GM12872 (cell line): ENCODE data around the gene SYCP2L.

Source experiments
- TF ChIP-seq, protein P1 (sequence below): IDR thresholded peaks from 3 replicates; pipeline ENCODE4 v1.5.1; 2011; ENCODE audit warnings: low read depth, mild to moderate bottlenecking, low read length, moderate library complexity; ENCODE audit not compliant: insufficient read depth

Gene SYCP2L

GRCh38 chr6:10883312-10884244 lies 3.3 kb upstream of the SYCP2L start:
- TF ChIP-seq, protein P1, sequence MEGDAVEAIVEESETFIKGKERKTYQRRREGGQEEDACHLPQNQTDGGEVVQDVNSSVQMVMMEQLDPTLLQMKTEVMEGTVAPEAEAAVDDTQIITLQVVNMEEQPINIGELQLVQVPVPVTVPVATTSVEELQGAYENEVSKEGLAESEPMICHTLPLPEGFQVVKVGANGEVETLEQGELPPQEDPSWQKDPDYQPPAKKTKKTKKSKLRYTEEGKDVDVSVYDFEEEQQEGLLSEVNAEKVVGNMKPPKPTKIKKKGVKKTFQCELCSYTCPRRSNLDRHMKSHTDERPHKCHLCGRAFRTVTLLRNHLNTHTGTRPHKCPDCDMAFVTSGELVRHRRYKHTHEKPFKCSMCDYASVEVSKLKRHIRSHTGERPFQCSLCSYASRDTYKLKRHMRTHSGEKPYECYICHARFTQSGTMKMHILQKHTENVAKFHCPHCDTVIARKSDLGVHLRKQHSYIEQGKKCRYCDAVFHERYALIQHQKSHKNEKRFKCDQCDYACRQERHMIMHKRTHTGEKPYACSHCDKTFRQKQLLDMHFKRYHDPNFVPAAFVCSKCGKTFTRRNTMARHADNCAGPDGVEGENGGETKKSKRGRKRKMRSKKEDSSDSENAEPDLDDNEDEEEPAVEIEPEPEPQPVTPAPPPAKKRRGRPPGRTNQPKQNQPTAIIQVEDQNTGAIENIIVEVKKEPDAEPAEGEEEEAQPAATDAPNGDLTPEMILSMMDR = no peak

- TF ChIP-seq, protein P1 = no peak
Observed at GRCh38 chr6:10884245-10884972, 2.4 kb upstream of the SYCP2L start.

DNA sequence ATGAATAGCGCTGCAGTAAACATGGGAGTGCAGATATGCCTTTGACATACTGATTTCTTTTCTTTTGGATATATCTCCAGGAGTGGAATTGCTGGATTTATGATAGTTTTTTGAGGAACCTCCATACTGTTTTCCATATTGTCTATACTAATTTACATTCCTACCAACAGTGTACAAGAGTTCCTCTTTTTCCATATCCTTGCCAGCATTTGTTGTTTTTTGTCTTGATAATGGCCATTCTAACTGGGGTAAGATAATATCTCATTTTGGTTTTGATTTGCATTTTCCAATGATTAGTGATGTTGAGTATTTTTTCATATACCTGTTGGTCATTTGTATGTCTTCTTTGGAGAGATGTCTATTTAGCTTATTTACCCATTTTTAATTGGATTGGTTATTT lies 3.3 kb downstream of the SYCP2L start:
- TF ChIP-seq, protein P1 = no peak

DNA sequence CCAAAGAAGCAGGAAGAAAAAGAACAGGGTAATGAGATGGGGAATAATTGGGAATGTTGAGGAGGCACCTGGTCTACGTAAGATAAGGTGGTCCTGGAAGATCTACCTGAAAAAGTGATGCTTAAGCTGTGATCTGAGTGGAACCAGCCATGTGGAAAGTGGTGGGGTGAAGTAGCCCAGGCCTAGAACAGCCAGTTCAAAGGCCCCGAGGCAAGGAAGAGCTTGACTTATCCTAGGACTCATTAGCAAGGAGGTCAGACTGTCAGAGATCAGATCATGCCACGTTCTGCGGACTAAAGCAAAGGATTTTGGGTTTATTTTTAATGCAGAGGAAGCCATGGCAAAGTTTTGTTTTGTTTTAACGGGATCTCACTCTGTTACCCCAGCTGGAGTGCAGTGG lies 5.1 kb downstream of the SYCP2L start:
- TF ChIP-seq, protein P1 = no peak

DNA sequence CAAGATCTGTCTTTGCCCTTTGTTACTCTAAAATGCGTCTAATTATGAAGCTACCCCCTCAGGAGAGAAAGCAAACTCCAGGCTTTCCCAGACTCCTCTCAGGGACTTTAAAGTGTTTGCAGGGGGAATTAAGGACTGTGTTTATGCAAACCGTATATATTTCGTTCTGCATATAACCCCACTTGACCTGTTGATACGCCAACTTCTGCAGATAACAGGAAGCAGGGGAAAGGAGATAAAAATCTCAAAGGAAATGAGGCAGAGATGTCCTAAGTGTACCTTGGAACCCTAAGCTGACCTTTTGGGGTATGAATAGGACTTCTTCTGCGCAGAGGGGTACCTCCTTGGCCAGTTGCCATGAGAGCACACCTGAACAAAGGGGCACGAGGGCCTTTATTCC lies 8.1 kb downstream of the SYCP2L start:
- TF ChIP-seq, protein P1 = no peak

- TF ChIP-seq, protein P1 = no peak
Observed at GRCh38 chr6:10896691-10897090, 9.8 kb downstream of the SYCP2L start.

DNA sequence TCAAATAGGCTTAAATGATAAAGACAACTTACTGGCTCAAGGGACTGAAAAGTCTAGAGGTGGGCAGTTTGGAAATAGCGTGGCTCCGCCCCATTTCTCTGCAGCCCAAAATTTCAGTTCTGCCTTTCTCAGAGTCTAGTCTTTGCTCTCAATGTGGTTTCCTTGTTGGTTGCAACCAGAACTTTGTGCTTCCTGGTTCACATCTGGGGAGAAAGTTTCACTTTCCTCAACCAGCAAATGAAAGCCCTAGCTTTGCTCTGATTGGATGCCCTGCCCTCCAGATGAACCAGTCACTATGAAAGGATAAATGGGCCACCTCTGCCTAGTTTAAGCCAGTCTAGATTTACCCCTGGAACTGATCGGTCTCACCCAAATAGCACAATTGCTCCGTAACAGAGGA lies 14.9 kb downstream of the SYCP2L start:
- TF ChIP-seq, protein P1 = no peak
